WI38 (cell line): ENCODE results near the gene SPPL2A.

Experiments
- H3K4me3 ChIP-seq: 2 replicates; pipeline ENCODE4 v1.5.1; 2011; ENCODE audit warnings: low read depth, mild to moderate bottlenecking, control low read depth, low read length
- CTCF ChIP-seq: IDR thresholded peaks from 2 replicates; pipeline ENCODE4 v1.5.1; 2012; ENCODE audit warnings: low read depth, mild to moderate bottlenecking, control low read depth, low read length

Gene SPPL2A

GRCh38 chr15:50670115-50670514 lies 95.4 kb downstream of the SPPL2A start:
- TF ChIP-seq CTCF = no peak
- H3K4me3 ChIP-seq = no peak overlapping the region

DNA sequence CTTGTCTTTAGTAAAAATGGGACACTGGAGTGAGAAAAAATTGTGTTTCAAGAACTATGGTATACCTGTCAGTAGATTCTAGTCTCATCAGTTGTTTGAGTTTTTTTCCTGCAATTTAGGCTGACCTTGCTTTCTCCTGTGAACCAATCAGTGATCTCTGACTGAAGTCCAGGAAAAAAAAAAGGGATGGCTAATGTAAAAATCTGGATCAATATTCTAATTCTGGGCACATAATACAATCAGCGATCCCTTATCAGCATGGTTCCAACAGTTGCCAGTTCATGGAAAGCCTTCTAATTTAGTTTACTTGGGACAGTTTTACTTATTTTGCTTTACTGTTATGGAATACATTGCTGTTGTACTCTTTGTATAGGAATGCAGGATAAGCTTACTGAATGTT lies 95.9 kb downstream of the SPPL2A start:
- no peak overlapping the region for H3K4me3 ChIP-seq
- TF ChIP-seq CTCF = no peak

DNA sequence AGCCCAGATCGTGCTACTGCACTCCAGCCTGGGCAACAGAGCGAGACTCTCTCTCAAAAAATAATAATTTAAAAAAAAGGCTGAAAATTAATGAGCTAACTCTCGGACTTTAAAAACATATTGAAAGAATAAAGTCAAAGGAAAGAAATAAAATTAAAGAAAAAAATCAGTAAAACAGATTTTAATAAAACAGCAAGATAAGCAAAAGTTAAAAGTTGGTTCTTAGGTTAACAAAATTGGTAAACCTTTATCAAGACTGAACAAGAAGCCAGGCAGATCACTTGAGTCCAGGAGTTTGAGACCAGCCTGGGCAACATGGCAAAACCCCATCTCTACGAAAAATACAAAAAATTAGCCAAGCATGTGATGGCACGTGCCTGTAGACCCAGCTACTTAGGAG lies 99.6 kb downstream of the SPPL2A start:
- no peak overlapping the region for H3K4me3 ChIP-seq
- TF ChIP-seq CTCF = no peak

GRCh38 chr15:50655555-50655954 lies 110.0 kb downstream of the SPPL2A start:
- no peak overlapping the region for H3K4me3 ChIP-seq
- no peak for TF ChIP-seq CTCF

DNA sequence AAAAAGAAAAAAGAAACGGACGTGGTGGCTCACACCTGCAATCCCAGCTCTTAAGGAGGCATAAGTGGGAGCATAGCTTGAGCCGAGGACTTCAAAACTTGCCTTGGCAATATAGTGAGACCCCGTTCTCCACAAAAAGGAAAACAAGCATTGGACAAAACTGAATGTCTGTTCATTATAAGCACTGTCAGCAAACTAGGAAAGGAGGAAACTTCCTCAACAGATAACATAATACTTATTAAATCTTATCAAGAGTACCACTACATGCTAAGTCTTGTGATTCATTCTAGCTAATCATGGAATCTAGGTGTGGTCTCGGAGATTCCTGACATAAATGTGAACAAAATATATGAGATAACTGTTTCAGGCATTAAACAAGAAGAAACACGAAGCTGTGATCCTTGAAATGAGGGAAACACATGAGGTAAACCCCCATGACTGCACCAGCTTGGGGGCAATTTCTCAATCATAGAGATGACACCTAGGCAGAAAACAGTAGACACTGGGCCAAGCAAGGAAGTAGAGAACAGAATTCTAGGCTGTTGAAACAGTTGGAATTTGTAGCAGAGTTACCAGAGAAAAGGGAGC lies 112.3 kb downstream of the SPPL2A start:
- TF ChIP-seq CTCF = no peak
- H3K4me3 ChIP-seq = no peak overlapping the region

DNA sequence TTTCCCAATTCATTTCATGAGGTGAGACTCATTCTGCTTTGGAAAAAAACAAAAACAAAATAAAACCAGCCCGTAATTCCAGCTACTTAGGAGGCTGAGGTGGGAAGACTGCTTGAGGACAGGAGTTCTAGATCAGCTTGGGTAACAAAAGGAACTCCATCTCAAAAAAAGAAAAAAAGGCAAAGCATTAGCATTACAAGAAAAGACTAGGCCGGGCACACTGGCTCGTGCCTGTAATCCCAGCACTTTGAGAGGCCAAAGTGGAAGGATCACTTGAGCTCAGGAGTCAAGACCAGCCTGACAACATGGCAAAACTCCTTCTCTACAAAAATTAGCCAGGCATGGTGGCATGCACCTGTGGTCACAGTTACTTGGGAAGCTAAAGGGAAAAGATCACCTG lies 112.8 kb downstream of the SPPL2A start:
- TF ChIP-seq CTCF = no peak
- no peak overlapping the region for H3K4me3 ChIP-seq
